Measurements from ENCODE around the gene CXCL5.
A peak's percentile ranks its signal among the peaks of the same experiment; 100 is the strongest.
"Not testable (repeated sequence)": the region's sequence is repeated elsewhere in the genome, so short reads cannot be mapped to it uniquely, and the experiment has no call there.

CXCL5 gene

GRCh38 chr4:74014332-74014731 is 15.9 kb upstream of the CXCL5 start:
- DNase-seq = no peak

GRCh38 chr4:74013264-74013663 is 14.8 kb upstream of the CXCL5 start:
- no peak for DNase-seq

DNA sequence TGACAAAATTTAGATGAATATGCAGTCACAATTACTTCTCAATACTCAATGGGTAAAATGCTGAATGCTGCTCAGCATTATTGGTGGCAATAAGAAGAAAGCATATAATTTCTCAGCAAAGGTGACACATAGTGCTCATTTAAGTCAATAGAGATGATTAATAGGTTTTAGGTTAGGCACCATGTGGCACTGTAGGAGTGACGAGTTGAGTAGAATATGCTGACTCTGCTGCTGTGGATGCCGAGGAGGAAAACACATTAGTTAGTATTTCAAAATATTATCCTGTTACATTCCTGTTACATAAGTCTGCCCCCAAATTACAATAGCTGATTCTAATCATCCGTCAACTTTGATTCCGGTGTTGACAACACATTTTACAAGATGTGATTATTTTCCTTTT is 13.7 kb upstream of the CXCL5 start:
- no peak for DNase-seq

DNA sequence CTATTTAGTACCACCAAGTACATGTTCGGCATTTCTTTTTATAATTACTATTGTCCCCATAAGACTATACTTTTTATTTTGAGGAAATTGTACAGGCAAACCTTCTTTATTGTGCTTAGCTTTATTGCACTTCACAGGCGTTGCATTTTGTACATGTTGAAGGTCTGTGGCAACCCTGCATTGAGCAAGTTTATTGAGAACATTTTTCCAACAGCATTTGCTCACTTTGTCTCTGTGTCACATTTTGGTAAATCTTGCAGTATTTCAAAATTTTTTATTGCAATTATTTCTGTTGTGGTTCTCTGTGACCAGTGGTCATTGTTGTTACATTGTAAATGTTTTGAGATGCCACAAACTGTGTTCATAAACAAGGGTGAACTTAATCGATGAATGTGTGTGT is 10.8 kb upstream of the CXCL5 start:
- no peak for DNase-seq

DNA sequence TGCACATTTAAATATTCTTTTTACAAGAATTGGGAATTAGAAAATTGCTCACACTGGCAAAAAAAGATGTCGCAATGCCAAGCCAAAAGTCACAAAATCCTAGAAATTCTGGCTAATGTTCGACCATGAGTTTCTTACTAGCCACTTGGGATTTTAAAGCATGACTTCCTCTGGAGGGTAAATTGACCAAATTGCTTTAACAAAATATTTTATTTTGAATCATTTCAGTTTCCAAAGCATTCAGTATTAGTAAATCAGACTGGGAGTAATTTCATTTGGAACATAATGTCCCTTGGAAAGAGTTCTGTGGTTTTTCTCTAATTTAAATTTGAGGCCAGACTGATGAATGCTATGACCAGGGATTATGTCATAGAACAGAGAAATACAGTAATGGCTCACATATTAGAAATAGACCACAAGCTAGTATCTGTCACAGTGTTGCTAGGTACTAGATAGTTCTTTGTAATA is 7.6 kb upstream of the CXCL5 start:
- DNase-seq = no peak

- no peak for DNase-seq
Observed at GRCh38 chr4:74005528-74005927, 7.1 kb upstream of the CXCL5 start.

DNA sequence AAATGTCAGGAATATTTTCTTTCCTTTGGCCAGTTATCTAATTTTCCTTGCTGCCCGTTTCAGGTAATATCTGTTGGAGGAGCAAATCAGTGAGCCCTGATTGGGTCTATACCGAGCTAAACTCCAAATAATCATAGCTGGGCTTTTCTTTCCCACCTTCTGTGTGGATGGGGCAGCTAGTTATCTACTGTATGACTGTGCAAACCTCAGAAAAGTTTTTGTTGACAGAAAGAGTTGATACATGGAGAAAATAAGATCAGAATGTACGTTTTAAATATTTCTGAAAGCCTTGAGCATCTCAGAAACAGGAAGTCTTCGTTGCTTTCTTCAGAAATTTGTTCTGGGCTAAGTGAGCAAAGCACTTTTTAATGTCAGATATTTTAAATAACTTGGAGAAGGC is 6.2 kb upstream of the CXCL5 start:
- DNase-seq = no peak

- DNase-seq = no peak
Observed at GRCh38 chr4:74000301-74000700, 1.8 kb upstream of the CXCL5 start.

DNA sequence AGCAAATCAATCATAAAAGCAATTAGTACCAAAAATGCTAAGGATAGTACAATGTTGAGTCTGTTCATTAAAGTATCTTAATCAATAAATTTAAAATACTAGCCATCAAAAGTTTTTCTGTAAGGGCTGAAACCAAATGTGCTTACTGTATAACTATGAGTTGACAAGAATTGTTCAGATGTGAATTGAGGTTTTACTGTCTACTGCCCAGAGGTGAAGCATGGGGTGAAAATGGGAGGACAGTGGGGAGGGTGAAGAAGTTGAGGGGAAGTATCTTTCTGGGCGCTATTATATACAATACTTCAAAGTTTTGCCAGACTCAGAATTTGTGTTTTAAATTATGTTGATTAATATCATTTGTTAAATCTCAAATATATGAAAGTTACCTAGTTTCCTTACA is 6.4 kb downstream of the CXCL5 start:
- DNase-seq = no peak

DNA sequence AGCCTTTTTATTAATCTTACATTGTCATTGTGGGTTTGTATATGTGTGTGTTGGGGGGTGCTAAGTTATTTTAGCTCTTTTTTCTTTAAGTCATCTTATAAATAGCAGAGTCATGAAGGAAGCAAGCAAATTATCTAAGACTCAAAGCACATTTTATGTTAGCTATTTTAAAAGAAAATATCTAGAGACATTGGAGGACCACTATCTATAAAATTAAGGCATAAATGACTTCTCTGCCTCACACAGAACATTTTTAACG is 6.8 kb downstream of the CXCL5 start:
- DNase-seq = no peak

DNA sequence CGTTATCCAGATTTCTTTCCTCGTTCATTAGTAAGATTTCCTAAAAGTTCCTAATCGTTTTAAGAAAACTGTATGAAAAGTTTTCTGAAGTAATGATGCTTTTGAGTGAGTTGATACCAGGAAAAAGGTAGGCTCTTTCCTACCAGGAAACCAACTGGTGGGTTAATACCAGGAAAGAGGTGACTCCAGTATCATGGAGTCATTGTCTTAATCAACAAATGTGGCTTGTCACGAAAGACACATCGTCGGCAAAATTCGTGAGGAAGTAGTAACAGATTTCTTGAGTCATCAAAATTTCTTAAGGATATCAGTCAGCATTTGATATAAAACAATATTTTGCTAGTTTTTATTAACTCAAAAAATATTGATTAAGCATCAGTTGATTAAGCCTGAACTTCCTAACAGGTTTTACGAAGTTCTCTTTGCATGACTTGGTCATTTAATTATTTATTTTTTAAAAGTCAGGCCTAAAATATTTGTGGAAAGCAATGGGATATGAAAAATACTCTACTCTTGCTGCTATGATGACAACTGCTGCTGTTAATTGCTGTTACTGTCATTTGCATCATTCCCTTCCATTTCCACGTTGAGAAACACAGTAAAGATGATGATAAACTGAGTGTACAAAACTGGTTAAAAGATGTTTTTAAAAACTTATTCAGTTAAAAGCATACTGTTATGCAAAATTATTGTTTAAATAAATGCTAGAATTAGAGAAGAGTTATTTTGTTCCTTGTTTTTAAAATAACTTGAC is 7.3 kb downstream of the CXCL5 start:
- no peak for DNase-seq

DNA sequence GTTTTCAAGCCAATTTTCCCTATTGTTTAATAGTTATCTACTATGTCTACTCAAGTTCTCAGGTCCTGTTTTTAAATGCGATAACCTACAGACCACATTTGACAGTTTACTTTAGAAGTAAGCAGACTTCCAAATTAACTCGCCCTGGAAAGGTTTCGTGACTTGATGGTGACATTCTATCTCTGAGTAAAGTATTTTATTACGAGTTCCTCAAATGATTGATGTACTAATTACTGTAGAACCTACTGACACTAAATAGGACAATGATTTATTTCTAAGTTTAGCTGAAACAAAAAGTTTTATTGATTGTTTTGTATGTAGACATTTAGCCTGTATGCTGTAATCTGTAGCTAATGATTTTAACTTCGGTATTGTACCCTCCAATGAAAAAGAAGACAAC is 8.5 kb downstream of the CXCL5 start:
- no peak for DNase-seq

DNA sequence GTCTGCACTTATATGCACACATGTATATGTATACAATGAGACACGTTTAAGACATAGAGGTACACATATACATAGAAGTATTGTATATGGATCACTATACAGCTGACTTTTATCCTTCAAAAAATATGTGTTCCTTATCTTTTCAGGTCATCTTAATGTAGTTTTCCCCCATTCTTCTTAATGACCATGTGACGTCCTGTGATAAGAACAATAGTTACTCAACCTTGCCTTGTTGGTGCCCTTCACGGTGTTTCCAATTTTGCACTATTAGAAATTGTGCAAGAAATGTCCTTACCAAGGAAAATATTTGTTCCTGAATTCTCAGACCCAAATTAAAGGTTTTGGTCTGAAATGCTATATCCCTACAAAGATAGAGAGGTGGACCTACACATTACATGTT is 9.4 kb downstream of the CXCL5 start:
- DNase-seq = no peak

GRCh38 chr4:73988061-73988460 is 10.4 kb downstream of the CXCL5 start, which contains the start of gene PPBP:
Gene PPBP, minus strand, starts transcription at chr4:73988190. Its CDS starts 87 bp downstream, at chr4:73988103.
- DNase-seq = no peak

- DNase-seq = peak; percentile 22
Observed at GRCh38 chr4:73985528-73985852, 13.0 kb downstream of the CXCL5 start.

DNA sequence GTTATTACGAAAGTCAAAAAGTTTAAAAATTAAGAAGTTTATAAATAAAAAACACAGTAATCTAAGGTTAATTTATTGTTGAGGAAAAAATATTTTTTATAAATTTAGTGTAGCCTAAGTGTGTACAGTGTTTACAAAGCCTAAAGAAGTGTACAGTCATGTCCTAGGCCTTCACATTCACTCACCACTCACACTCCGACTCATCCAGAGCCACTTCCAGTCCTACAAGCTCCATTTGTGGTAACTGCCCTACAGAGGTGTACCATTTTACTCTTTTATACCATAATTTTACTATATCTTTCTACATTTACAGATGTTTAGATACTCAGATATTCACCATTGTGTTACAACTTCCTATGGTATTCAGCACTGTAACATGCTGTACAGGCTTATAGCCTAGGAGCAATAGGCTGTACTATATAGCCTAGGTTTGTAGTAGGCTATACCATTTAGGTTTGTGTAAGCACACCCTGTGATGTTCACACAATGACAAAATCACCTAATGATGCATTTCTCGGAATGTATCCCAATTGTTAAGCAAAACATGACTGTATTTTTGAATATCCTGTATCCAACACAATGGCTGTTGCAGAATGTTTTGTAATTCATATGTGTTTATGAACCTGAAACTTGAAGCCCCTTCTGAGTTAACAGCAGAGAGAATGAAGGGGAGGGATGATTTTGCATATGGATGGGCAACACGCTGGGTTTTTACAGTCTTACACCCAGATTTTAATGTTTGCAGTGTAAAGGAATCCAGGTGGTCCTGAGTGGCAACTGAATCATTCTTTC is 13.5 kb downstream of the CXCL5 start:
- DNase-seq = no peak

DNA sequence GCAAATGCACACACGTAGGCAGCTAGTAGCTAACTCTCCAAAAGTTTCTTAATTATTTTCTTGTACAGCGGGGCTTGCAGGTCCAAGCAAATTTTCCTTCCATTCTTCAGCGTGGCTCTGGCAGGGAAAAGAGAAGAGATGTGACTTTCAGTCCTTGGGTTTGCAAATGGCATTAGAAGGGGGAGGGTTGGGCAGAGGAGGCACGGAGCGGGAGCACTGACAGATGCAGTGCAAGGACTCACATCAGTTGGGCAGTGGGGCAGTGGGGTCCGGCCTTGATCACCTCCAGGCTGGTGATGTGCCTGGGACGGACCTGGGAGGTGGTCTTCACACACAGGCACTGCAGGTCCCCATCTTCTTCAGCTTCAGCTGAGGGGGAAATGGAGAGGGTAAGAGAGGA is 17.3 kb downstream of the CXCL5 start:
- not testable (repeated sequence) for DNase-seq

- no peak for DNase-seq
Observed at GRCh38 chr4:73979407-73979957, 19.0 kb downstream of the CXCL5 start.

DNA sequence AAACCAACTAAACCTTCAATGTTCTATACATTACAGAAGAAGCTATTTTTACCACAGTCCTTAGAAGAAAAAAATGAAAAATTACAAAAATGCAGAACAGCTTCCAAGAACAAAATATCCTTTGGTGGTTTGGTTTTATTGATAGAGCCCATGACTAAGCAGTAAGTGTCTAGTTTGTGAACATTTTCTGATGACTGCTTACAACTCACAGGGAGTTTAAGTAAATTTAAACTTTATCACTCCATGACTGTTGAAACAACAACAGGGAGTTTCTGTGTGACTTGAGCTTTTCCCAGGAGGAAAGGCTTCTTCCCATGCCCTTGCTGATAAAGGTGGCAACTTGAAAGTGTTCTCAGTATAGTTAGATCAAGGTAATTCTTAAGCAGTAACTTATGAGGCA is 19.6 kb downstream of the CXCL5 start:
- no peak for DNase-seq

- no peak for DNase-seq
Observed at GRCh38 chr4:73976716-73977115, 21.8 kb downstream of the CXCL5 start.

GRCh38 chr4:73976217-73976616 is 22.3 kb downstream of the CXCL5 start:
- DNase-seq = no peak

DNA sequence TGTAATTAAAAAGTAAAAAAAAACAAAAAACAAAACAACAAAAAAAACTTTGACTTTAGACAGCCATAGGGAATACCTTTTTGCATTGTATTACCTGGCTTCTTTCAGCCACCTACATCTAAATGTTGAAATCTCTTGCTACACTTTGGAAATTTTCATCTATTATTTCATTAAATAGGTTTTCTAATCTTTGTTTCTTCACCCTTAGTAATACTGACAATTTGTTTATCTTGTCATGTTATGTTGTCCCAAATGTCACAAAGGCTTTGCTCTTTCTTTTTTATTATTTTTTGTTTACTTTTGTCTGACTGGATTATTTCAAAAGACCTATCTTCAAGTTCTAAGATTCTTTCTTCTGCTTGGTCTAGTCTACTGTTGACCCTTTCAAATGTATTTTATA is 24.1 kb downstream of the CXCL5 start:
- no peak for DNase-seq

DNA sequence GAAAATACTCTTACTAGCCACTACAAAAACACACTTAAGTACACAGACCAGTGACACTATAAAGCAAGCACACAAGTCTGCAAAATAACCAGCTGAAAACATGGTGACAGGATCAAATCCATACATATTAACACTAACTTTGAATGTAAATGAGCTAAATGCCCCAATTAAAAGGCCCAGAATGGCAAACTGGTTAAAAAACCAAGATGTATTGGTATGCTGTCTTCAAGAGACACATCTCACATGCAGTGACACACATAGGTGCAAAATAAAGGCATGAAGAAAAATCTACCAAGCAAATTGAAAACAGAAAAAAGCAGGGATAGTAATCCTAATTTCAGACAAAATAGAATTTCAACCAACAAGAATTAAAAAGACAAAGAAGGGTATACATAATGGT is 27.5 kb downstream of the CXCL5 start:
- DNase-seq = no peak

DNA sequence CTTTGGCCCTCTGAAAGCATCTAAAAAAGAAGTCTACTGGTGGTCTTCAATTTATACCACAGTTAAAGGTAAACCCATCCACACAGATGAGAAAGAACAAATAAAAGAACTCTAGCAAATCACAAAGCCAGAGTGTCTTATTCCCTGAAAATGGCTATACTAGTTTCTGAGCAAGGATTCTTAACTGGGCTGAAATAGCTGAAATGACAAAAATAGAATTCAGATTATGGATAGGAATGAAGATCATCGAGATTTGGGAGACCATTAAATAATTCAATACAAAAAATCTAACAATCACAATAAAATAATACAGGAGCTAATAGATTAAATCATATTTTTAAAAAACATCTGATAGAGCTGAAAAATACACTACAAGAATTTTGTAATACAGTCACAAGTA is 28.5 kb downstream of the CXCL5 start:
- DNase-seq = no peak

- DNase-seq = no peak
Observed at GRCh38 chr4:73967866-73968265, 30.6 kb downstream of the CXCL5 start.
